CD4-positive, alpha-beta T cell treated with Interleukin-17A for 1 hour (primary cell): ENCODE measurements around the gene SKOR1.
A peak's percentile ranks its signal among the peaks of the same experiment; 100 is the strongest.

Experiments used
- DNase-seq: peaks from one replicate; pipeline ENCODE4 v3.0.0-alpha.2; 2020

The SKOR1 gene

GRCh38 chr15:67854358-67854757 lies 29.0 kb downstream of the SKOR1 start:
- DNase-seq: no peak

DNA sequence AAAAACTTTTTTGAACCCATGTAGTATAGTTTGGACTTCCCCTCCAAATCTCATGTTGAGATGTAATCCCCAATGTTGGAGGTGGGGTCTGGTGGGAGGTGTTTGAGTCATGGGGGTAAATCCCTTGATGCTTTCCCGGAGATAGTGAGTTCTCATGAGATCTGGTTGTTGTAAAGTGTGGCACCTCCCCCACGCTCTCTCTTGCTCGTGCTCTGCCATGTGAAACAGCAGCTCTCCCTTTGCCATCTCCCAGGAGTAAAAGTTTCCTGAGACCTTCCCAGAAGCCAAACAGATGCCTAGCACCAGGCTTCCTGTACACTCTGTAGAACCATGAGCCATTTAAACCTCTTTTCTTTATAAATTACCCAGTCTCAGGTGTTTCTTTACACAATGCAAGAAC lies 30.5 kb downstream of the SKOR1 start:
- no peak for DNase-seq

- DNase-seq: no peak
These were observed 31.9 kb downstream of the SKOR1 start for GRCh38 chr15:67857220-67857619.

DNA sequence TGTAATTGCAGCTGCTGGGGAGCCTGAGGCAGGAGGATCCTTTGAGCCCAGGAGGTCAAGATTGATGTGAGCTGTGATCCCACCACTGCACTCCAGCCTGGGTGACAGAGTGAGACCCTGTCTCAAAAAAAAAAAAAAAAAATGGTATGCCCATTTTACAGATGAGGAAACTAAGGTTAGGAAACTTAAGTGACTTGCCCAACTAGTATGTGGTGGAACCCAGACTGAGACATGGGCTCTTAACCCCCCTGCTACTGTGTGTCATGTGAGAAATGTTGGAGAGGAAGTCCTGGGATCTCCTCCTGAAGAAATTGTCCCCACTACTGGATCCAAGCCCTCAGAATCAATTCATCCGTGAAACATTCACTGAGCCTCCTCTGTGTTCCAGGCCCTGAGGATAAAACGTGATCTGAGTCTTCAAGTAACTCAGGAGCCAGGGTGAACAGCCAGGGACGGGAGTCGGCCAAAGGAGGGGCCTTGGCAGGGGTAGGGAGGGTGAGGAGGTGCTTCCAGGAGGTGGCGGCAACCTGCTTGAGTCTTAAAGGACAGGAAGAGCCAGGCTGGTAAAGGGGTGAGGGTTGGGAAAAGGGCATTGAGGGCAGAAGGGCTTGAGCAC lies 34.1 kb downstream of the SKOR1 start:
- DNase-seq: no peak

- DNase-seq: no peak
These were observed 36.7 kb downstream of the SKOR1 start for GRCh38 chr15:67861983-67862382.

- DNase-seq: no peak
These were observed 37.6 kb downstream of the SKOR1 start for GRCh38 chr15:67862750-67863441.

GRCh38 chr15:67863442-67863987 lies 38.2 kb downstream of the SKOR1 start:
- peak; percentile 64 for DNase-seq

DNA sequence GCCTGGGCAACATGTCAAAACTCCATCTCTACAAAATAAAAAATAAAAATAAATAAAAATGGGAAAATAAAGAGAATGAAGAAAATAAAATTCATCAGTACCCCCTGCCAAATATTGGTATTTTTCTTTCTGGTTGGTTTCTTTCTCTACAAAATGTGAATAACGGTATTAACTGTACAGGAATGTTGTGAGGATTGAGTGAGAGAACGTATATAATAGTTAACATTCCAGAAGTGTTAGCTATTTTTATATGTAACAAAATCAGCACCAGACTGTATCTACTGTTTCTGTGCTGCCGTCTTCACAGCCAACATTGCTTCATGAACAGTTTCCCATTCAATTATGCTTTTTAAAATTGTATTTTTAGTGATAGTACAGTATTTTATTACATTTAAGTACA lies 40.0 kb downstream of the SKOR1 start:
- no peak for DNase-seq

GRCh38 chr15:67865766-67866165 lies 40.5 kb downstream of the SKOR1 start:
- no peak for DNase-seq

GRCh38 chr15:67869701-67870100 lies 44.4 kb downstream of the SKOR1 start:
- no peak for DNase-seq

DNA sequence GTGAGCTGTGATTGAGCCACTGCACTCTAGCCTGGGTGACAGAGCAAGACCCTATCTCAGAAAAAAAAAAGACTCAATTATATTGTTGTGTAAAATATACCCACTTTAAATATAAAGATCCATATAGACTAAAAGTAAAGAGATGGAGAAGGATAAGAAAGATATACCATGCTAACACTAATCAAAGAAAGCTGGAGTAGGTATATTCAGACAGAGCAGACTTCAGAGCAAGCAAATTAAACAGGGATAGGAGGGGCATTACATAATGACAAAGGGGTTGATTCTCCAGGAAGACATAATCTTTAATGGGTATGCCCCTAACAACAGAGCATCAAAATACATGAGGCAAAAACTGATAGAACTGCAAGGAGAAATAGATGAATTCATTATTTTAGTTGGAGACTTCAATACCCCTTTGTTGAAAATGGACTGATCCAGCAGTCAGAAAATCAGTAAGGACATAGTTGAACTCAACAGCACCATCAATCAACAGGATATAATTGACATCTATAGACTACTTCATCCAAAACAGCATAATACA lies 45.6 kb downstream of the SKOR1 start:
- DNase-seq: no peak

DNA sequence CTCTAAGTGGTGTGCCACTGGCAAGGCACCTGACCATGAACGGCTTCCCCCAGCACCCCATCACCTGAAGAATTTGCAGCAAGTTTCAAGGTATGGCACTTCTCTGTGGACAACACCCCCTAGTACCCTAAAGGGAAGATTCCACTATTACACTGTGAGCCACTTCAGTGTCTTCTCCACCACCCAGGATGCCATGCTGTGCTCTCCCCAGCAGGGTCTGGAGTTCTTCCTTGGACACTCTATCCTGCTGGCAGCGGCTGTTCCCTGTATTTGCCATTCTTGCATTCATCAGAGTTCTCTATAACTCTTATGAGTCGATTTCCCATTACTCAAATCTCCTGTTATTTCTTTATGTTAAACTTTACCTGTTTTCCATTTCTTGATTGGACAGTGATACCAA lies 48.5 kb downstream of the SKOR1 start:
- no peak for DNase-seq

GRCh38 chr15:67878712-67879206 lies 53.5 kb downstream of the SKOR1 start:
- no peak for DNase-seq

DNA sequence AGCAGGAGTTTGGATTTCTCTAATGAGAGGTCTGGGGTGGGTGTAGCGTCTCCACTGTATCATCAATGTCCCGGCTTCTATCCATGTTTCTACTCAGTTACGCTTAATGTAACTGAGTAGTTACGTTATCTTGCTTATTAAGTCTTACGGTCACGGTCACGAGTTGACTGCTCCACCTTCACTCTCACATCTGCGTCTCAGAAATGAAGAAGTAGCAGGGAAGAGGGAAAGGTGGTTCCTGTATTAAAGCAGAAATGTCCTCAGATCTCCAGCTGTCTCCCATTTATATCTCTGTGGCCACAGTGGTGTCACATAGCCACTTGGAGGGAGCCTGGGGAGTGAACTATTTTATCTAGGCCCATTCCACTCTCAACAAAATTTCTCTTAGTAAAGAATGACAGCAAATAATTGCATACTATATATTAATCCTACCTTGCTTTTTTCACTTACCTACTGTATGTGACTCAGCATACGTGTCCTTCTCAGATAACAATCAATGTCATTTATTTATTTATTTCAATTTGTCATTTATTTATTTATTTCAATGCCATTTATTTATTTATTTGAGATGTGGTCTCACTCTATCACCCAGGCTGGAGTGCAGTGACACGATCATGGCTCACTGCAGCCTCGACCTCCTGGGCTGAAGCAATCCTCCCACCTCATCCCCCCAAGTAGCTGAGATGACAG lies 54.3 kb downstream of the SKOR1 start:
- peak; percentile 3 for DNase-seq

GRCh38 chr15:67880651-67881182 lies 55.4 kb downstream of the SKOR1 start:
- DNase-seq: no peak

DNA sequence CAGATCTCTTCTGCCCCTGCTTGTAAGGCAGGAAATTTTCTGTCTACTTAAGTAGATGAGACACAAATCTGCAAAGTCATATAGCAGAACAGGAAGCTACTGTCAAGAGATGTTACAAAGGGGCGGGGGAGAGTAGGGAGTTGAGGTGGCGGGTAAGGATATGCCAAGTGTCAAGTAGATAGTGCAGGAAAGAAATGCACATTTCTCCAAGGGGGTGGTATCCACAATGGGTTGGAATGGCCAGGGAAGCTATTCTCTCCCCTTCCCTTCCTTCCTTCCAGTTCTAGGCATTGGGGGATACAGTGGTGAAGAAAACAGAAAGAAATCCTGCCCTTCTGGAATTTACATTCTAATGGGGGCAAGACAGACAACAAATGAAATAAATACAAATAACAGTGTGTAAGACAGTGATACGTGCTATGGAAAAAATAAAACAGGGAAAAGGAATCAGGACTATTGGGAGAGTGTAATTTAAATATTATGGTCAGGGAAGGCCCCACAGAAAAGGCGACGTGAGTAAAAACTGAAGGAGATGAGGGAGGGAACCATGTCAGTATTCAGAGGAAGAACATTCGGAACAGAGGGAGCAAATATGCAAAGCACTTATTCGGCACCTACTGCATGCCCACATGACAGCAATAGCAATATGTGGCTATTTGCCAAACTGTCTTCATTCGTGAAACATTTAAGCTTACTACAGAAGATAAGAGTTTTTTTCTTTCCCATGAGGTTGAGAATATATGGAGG lies 57.4 kb downstream of the SKOR1 start:
- DNase-seq: peak; percentile 16

DNA sequence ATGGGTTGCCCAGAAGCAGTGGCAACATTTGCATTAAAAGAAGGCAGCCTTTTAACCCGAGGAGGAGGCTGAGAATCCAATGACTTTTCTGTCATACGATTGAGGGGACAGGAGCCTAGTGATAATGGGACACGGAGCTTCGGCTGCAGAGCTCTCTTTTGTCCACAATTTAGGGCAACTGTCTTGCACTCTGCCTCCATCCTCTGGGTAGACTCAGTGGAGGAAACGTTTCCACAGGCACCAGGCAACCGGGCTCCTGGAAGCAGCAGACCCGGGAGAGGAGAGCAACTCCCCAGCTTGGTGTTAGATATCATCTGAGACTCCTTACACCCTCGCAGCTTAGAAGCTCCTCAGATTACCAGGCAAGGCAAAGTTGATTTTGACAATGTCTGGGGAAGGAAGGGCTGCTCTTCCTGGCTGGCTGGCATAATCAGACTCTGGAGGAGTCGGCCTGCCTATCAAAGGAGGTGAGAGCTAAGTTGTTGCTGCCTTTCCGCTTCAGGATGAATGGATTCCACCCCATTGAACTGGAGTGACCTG lies 58.0 kb downstream of the SKOR1 start:
- DNase-seq: no peak

GRCh38 chr15:67884009-67884408 lies 58.7 kb downstream of the SKOR1 start:
- no peak for DNase-seq
